SK-N-SH treated with all-trans-retinoic acid at 6 μM for 48 hours (cell line): ENCODE results near the gene ARHGAP8.

ENCODE experiments used
- ESRRG ChIP-seq: fragments of 250-450 bp; sonication (Bioruptor Pico); IDR thresholded peaks from 2 replicates; pipeline ENCODE4 v1.6.1; 2021; ENCODE audit warnings: mild to moderate bottlenecking
- RARB ChIP-seq: fragments of 250-450 bp; sonication (Bioruptor Pico); IDR thresholded peaks from 2 replicates; pipeline ENCODE4 v1.8.0; 2021; ENCODE audit warnings: mild to moderate bottlenecking, moderate library complexity
- SNAI2 ChIP-seq: fragments of 250-450 bp; sonication (Bioruptor Pico); IDR thresholded peaks from 2 replicates; pipeline ENCODE4 v1.5.0; 2020; ENCODE audit warnings: mild to moderate bottlenecking, moderate library complexity
- TCF4 ChIP-seq: fragments of 250-450 bp; sonication (Bioruptor Pico); IDR thresholded peaks from 2 replicates; pipeline ENCODE4 v1.8.0; 2021; ENCODE audit warnings: mild to moderate bottlenecking, moderate library complexity, borderline replicate concordance
- ZFP3 ChIP-seq: fragments of 250-450 bp; sonication (Bioruptor Pico); IDR thresholded peaks from 2 replicates; pipeline ENCODE4 v1.5.0; 2020; ENCODE audit warnings: mild to moderate bottlenecking, moderate library complexity

GRCh38 chr22:44752285-44753188, at the start of gene ARHGAP8:
- TF ChIP-seq SNAI2 (CRISPR knock-in tag) = no peak
- no peak for TF ChIP-seq ZFP3
- no peak for TF ChIP-seq RARB (CRISPR knock-in tag)
- no peak for TF ChIP-seq ESRRG (CRISPR knock-in tag)
- TF ChIP-seq TCF4 = no peak
